HepG2 (cell line): Measurements from ENCODE around the gene PLSCR3. TPM values are rescaled to one million over a fixed set of nuclear protein-coding genes. Genes with fewer than 3 reads are reported as not detected.

ENCODE experiments used
- ATAC-seq: fragments of 200-7000 bp; cut with Tn5 transposase; 3 replicates; pipeline ENCODE4 v1.9.1; 2020; ENCODE audit warnings: mild to moderate bottlenecking, moderate library complexity
- BruUV-seq: library from RNA; stranded (reverse); fragments of 400-500 nt; replicated peaks from 2 replicates; lab custom pipeline; 2021; lab: Mats Ljungman, UMichigan
- CTCF ChIA-PET: fragments of 300-600 bp; formaldehyde crosslinking; extraction: SDS; loops from one replicate; lab custom pipeline; 2021; ENCODE audit warnings: low total read pairs, inconsistent platforms, low intra/inter-chr PET ratio; lab: Yijun Ruan, JAX
- POLR2A ChIA-PET: fragments of 350-600 bp; sonication (Branson Sonifier 250); formaldehyde crosslinking; loops from one replicate; lab custom pipeline; 2020; ENCODE audit warnings: antibody characterized with exemption, inconsistent platforms; lab: Yijun Ruan, JAX
- DNase-seq: peaks from one replicate; pipeline ENCODE4 v3.0.0-alpha.2; 2015; ENCODE audit warnings: low spot score
- FAIRE-seq: peaks from 3 replicates; lab custom pipeline; 2011; peaks lifted over from hg19 to GRCh38; lab: Jason Lieb, UNC
- H2AFZ ChIP-seq: one replicate; pipeline ENCODE4 v1.6.1; 2011; ENCODE audit warnings: low read length, inconsistent platforms
- H3K27ac ChIP-seq: fragments of 300-600 bp; 3 replicates; pipeline ENCODE4 v1.8.0; 2011; ENCODE audit warnings: mixed run types, mild to moderate bottlenecking, mixed read lengths, low read length, inconsistent platforms; ENCODE audit not compliant: insufficient read depth; ENCODE audit errors: extremely low read length
- H3K27me3 ChIP-seq, 2 experiments: fragments of 200-600 bp in 1 of 2; 2 replicates in 1 of 2; 3 replicates in 1 of 2; pipeline versions ENCODE4 v1.6.0 to v1.8.0; 2011; ENCODE audit warnings: low read length in 2 of 2, mild to moderate bottlenecking in 2 of 2, moderate library complexity in 2 of 2, inconsistent platforms in 1 of 2; ENCODE audit not compliant: insufficient read depth in 2 of 2, control insufficient read depth in 1 of 2
- H3K36me3 ChIP-seq, 2 experiments: fragments of 200-600 bp in 1 of 2; replicated peaks in 1 of 2; 2 replicates in 1 of 2; 3 replicates in 1 of 2; pipeline versions ENCODE4 v1.5.1 to v1.8.0; 2011; ENCODE audit warnings: low read length in 2 of 2, inconsistent platforms in 1 of 2; ENCODE audit not compliant: insufficient read depth in 2 of 2, control insufficient read depth in 1 of 2
- H3K4me1 ChIP-seq: 2 replicates; pipeline ENCODE4 v1.5.1; 2012; ENCODE audit warnings: low read length, inconsistent platforms; ENCODE audit not compliant: insufficient read depth
- H3K4me2 ChIP-seq: 2 replicates; pipeline ENCODE4 v1.6.0; 2011; ENCODE audit warnings: low read depth, low read length, inconsistent platforms
- H3K4me3 ChIP-seq, 3 experiments: fragments of 200-600 bp in 1 of 3; sonication (generic), shearing (Covaris generic) in 1 of 3; replicated peaks in 1 of 3; 2 replicates each; pipeline ENCODE4 v1.5.1; 2011 to 2016; ENCODE audit warnings: low read length in 3 of 3, inconsistent platforms in 2 of 3, low read depth in 2 of 3, mild to moderate bottlenecking in 2 of 3, control low read depth in 1 of 3, mixed read lengths in 1 of 3; ENCODE audit not compliant: insufficient read depth in 1 of 3
- H3K79me2 ChIP-seq: one replicate; pipeline ENCODE4 v1.6.1; 2011; ENCODE audit warnings: low read length, inconsistent platforms; ENCODE audit not compliant: insufficient read depth
- H3K9ac ChIP-seq: 2 replicates; pipeline ENCODE4 v1.6.0; 2011; ENCODE audit warnings: mild to moderate bottlenecking, low read depth, low read length, inconsistent platforms; ENCODE audit not compliant: insufficient read depth
- H3K9me3 ChIP-seq: 2 replicates; pipeline ENCODE4 v1.5.1; 2012; ENCODE audit warnings: mild to moderate bottlenecking, low read length
- H4K20me1 ChIP-seq: 2 replicates; pipeline ENCODE4 v1.6.0; 2011; ENCODE audit warnings: inconsistent platforms, mild to moderate bottlenecking, low read length, moderate library complexity; ENCODE audit not compliant: insufficient read depth
- CAMTA2 ChIP-seq: sonication (generic); formaldehyde crosslinking; IDR thresholded peaks from 2 replicates; pipeline ENCODE4 v1.4.0; 2020; ENCODE audit warnings: mild to moderate bottlenecking, missing genetic modification reagents, borderline replicate concordance
- GATAD1 ChIP-seq: IDR thresholded peaks from 2 replicates; pipeline ENCODE4 v1.6.1; 2016; ENCODE audit warnings: missing genetic modification reagents, missing compliant biosample characterization
- HNF4A ChIP-seq: sonication (generic); formaldehyde crosslinking; IDR thresholded peaks from 2 replicates; pipeline ENCODE4 v1.4.0; 2020; ENCODE audit warnings: missing genetic modification reagents
- PHB2 ChIP-seq: fragments of 450-650 bp; IDR thresholded peaks from 2 replicates; pipeline ENCODE4 v1.6.1; 2018; ENCODE audit not compliant: partially characterized antibody
- TBP ChIP-seq: sonication (generic); formaldehyde crosslinking; IDR thresholded peaks from 2 replicates; pipeline ENCODE4 v1.5.0; 2020; ENCODE audit warnings: missing genetic modification reagents
- ZBTB3 ChIP-seq: sonication (generic); formaldehyde crosslinking; IDR thresholded peaks from 2 replicates; pipeline ENCODE4 v1.4.0; 2020; ENCODE audit warnings: low read depth, mild to moderate bottlenecking, moderate library complexity, missing genetic modification reagents, borderline replicate concordance
- ZNF34 ChIP-seq: sonication (generic); formaldehyde crosslinking; IDR thresholded peaks from 2 replicates; pipeline ENCODE4 v1.4.0; 2020; ENCODE audit warnings: mild to moderate bottlenecking, missing genetic modification reagents, borderline replicate concordance
- ZNF615 ChIP-seq: sonication (generic); formaldehyde crosslinking; IDR thresholded peaks from 2 replicates; pipeline ENCODE4 v1.5.0; 2020; ENCODE audit warnings: mild to moderate bottlenecking, missing genetic modification reagents, borderline replicate concordance
- ZNF747 ChIP-seq: sonication (generic); formaldehyde crosslinking; IDR thresholded peaks from 2 replicates; pipeline ENCODE4 v1.8.1; 2023; ENCODE audit warnings: missing genetic modification reagents, mild to moderate bottlenecking, borderline replicate concordance
- ZSCAN25 ChIP-seq: sonication (generic); formaldehyde crosslinking; IDR thresholded peaks from 2 replicates; pipeline ENCODE4 v1.8.0; 2022; ENCODE audit warnings: mild to moderate bottlenecking, missing genetic modification reagents
- ZSCAN31 ChIP-seq: sonication (generic); formaldehyde crosslinking; IDR thresholded peaks from 2 replicates; pipeline ENCODE4 v1.5.0; 2020; ENCODE audit warnings: low read depth, mild to moderate bottlenecking, missing genetic modification reagents
- WGBS: methylation state at CpG from one replicate; pipeline ENCODE4 v1.1.6; 2017; ENCODE audit warnings: low lambda C conversion rate; 5-methylcytosine and 5-hydroxymethylcytosine counted together
- in situ Hi-C: cut with HindIII; loops from 2 replicates; pipeline ENCODE4 v1.10.0; 2017; ENCODE audit warnings: low pct_unique_long_range_greater_than_20kb; ENCODE audit not compliant: extremely low pct_ligation_motif_present
- intact Hi-C: fragments of 100-400 bp; cut with micrococcal nuclease; formaldehyde crosslinking; loops from one replicate; pipeline ENCODE4 v1.10.0; 2022; ENCODE audit not compliant: unreplicated experiment
- polyA plus RNA-seq, 8 experiments: library from polyadenylated mRNA; depleted of rRNA in 3 of 8; stranded (reverse) in 7 of 8; unstranded in 1 of 8; fragments of >200 nt; fragmentation: Illumina TruSeq in 4 of 8; extraction: Trizol in 4 of 8; gene quantifications; 2 replicates each; pipeline versions ENCODE4 v1.2.1 to v1.2.3, GENCODE V29; 2011 to 2016; ENCODE audit warnings: low read depth in 4 of 8, missing spikeins in 1 of 8, mixed read lengths in 1 of 8; ENCODE audit not compliant: insufficient read depth in 1 of 8
- total RNA-seq, 5 experiments: library from RNA; depleted of rRNA; stranded (reverse); fragments of >200 nt; fragmentation: Illumina TruSeq; extraction: Trizol; gene quantifications; 2 replicates each; pipeline ENCODE4 v1.2.3, GENCODE V29; 2016; ENCODE audit warnings: low read depth in 1 of 5
- TF ChIP-seq, protein P1 (sequence below): sonication (generic); formaldehyde crosslinking; IDR thresholded peaks from 2 replicates; pipeline ENCODE4 v1.5.1; 2020; ENCODE audit warnings: mild to moderate bottlenecking, missing genetic modification reagents
- TF ChIP-seq, protein P2 (sequence below): IDR thresholded peaks from 2 replicates; pipeline ENCODE4 v1.6.1; 2016; ENCODE audit warnings: low read depth, borderline replicate concordance
- TF ChIP-seq, protein P3 (sequence below): sonication (generic); formaldehyde crosslinking; IDR thresholded peaks from 2 replicates; pipeline ENCODE4 v1.4.0; 2020; ENCODE audit warnings: missing genetic modification reagents
- TF ChIP-seq, protein P4 (sequence below): sonication (generic); formaldehyde crosslinking; IDR thresholded peaks from 2 replicates; pipeline ENCODE4 v1.8.1; 2023; ENCODE audit warnings: missing genetic modification reagents, inconsistent platforms, borderline replicate concordance

PLSCR3 gene
- total and polyA plus RNA-seq, 2 of the 13 experiments (the other 11 are each of a cell fraction or from before 2014, with no cell fraction given) = 5.6 to 6.2 TPM

DNA sequence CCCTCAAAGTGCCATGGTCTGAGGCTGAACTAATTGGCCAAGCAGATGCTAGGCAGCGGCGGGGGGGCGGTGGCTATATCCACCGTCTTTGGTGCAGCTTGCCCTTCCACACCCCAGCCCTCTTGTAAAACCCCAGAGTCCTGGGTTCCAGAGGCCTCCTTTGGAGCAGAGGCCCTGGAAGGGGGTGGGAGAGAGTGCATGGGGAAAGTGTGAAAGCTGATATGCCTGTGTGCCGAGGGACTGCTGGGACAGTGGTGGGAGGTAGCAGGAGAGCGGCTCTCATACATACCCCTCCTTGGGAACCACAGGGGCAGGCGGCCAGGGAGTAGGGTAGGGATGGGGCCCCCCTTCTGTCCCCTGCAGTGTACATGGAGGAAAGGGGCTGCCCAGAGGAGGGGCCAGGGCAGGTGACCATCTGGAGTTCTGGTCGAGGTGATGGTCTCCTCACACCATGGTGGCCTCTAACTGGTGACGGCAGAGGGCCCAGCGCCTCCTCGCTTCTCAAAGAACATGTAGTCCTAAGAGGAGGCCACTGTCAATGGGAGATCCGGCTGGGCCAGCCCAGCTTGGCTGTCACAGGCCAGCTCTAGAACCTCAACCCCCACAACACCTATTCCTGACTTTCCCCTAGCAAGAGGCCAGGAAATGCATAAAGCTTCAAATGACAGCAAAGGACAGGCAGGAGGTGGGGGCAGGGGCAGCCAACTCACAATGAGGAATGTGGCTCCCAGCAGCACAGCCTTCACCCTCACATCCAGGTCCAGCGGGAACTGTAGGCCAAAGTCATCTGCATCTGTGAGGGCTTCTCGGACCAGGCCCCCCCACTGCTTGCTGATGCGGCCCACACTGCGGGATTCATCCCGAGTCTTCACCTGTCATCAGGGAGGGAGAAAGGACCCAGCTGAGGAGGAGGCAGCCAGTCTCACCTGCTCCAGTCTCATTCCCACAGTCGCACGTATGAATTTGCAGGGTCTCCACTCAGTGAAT, 4.1 kb downstream of the PLSCR3 start:
- Histone ChIP-seq H3K9ac (no peak overlapping the region), H3K4me2 (no peak overlapping the region), H4K20me1 (no peaks in the 10 kb centered on the region), H3K27me3 (no peaks in the 10 kb centered on the region), H3K27ac (no peak overlapping the region), H3K79me2 (no peaks in the 10 kb centered on the region), H3K9me3 (no peaks in the 10 kb centered on the region), H3K36me3 (peaks cover 0 to 2% of the 10 kb centered on the region in 2 experiments; a peak in 2 of 5 replicates), H3K4me1 (peaks cover 13% of the 10 kb centered on the region), H2AFZ (no peak overlapping the region), H3K4me3 (no peak overlapping the region)
- BruUV-seq = no TSS peak
- CTCF ChIA-PET = no interaction called here
- no peak for DNase-seq
- 88% methylated on average over 14 of the region's 19 CpGs for WGBS
- TF ChIP-seq ZSCAN31 (CRISPR knock-in tag) (no peak), ZSCAN25 (CRISPR knock-in tag) (no peak), ZNF747 (CRISPR knock-in tag) (no peak), ZNF34 (CRISPR knock-in tag) (no peak), PHB2 (no peak), GATAD1 (CRISPR knock-in tag) (no peak), TBP (no peak), HNF4A (CRISPR knock-in tag) (no peak), ZNF615 (CRISPR knock-in tag) (no peak), CAMTA2 (CRISPR knock-in tag) (no peak), ZBTB3 (CRISPR knock-in tag) (no peak)
- TF ChIP-seq, protein P1, sequence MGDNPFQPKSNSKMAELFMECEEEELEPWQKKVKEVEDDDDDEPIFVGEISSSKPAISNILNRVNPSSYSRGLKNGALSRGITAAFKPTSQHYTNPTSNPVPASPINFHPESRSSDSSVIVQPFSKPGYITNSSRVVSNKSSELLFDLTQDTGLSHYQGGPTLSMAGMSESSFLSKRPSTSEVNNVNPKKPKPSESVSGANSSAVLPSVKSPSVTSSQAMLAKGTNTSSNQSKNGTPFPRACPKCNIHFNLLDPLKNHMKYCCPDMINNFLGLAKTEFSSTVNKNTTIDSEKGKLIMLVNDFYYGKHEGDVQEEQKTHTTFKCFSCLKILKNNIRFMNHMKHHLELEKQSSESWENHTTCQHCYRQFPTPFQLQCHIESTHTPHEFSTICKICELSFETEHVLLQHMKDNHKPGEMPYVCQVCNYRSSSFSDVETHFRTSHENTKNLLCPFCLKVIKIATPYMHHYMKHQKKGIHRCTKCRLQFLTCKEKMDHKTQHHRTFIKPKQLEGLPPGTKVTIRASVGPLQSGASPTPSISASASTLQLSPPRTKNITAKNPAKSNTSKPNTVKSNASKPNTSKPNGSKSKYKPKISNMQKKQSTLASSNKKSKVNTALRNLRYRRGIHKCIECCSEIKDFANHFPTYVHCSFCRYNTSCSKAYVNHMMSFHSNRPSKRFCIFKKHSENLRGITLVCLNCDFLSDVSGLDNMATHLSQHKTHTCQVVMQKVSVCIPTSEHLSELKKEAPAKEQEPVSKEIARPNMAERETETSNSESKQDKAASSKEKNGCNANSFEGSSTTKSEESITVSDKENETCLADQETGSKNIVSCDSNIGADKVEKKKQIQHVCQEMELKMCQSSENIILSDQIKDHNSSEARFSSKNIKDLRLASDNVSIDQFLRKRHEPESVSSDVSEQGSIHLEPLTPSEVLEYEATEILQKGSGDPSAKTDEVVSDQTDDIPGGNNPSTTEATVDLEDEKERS = no peak
- TF ChIP-seq, protein P2, sequence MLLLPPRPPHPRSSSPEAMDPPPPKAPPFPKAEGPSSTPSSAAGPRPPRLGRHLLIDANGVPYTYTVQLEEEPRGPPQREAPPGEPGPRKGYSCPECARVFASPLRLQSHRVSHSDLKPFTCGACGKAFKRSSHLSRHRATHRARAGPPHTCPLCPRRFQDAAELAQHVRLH = no peak
- TF ChIP-seq, protein P3, sequence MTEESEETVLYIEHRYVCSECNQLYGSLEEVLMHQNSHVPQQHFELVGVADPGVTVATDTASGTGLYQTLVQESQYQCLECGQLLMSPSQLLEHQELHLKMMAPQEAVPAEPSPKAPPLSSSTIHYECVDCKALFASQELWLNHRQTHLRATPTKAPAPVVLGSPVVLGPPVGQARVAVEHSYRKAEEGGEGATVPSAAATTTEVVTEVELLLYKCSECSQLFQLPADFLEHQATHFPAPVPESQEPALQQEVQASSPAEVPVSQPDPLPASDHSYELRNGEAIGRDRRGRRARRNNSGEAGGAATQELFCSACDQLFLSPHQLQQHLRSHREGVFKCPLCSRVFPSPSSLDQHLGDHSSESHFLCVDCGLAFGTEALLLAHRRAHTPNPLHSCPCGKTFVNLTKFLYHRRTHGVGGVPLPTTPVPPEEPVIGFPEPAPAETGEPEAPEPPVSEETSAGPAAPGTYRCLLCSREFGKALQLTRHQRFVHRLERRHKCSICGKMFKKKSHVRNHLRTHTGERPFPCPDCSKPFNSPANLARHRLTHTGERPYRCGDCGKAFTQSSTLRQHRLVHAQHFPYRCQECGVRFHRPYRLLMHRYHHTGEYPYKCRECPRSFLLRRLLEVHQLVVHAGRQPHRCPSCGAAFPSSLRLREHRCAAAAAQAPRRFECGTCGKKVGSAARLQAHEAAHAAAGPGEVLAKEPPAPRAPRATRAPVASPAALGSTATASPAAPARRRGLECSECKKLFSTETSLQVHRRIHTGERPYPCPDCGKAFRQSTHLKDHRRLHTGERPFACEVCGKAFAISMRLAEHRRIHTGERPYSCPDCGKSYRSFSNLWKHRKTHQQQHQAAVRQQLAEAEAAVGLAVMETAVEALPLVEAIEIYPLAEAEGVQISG (CRISPR knock-in tag) = no peak
- TF ChIP-seq, protein P4, sequence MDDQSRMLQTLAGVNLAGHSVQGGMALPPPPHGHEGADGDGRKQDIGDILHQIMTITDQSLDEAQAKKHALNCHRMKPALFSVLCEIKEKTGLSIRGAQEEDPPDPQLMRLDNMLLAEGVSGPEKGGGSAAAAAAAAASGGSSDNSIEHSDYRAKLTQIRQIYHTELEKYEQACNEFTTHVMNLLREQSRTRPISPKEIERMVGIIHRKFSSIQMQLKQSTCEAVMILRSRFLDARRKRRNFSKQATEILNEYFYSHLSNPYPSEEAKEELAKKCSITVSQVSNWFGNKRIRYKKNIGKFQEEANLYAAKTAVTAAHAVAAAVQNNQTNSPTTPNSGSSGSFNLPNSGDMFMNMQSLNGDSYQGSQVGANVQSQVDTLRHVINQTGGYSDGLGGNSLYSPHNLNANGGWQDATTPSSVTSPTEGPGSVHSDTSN (CRISPR knock-in tag) = no peak
- POLR2A ChIA-PET = interaction anchor here (2.4 kb wide), 1 partner anchor 13 kb away, joined by 12 read pairs; the partner anchor contains the start of gene TMEM256
- no peak for ATAC-seq
- in situ Hi-C loops = no loop called here
- no peak for FAIRE-seq
- intact Hi-C loops = no loop called here
